Measurements from ENCODE around the gene NOVA2.

DNA sequence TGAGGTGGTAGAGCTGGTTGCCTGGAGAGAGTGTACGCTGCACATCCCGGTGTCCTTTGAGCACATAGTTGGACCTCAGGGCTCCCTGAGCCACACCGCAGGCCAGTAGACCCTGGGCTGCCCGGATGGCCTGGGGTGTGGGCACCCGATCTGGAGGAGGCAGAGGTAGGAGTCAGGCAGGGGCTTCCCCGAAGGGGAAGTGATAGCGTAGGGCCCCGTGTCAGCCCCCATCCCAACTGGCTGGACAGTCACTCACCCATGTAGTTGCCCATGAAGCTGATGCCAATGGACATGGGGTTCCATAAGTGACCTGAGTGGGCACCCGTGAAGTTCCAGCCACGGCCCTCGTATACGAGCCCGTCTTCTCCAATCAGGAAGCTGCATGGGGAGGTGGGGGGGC lies 45.6 kb upstream of the NOVA2 start:
- TF ChIP-seq, protein P1, sequence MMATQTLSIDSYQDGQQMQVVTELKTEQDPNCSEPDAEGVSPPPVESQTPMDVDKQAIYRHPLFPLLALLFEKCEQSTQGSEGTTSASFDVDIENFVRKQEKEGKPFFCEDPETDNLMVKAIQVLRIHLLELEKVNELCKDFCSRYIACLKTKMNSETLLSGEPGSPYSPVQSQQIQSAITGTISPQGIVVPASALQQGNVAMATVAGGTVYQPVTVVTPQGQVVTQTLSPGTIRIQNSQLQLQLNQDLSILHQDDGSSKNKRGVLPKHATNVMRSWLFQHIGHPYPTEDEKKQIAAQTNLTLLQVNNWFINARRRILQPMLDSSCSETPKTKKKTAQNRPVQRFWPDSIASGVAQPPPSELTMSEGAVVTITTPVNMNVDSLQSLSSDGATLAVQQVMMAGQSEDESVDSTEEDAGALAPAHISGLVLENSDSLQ (IDR thresholded peaks at IDR 0.05) = no peak
- TF ChIP-seq, protein P2, sequence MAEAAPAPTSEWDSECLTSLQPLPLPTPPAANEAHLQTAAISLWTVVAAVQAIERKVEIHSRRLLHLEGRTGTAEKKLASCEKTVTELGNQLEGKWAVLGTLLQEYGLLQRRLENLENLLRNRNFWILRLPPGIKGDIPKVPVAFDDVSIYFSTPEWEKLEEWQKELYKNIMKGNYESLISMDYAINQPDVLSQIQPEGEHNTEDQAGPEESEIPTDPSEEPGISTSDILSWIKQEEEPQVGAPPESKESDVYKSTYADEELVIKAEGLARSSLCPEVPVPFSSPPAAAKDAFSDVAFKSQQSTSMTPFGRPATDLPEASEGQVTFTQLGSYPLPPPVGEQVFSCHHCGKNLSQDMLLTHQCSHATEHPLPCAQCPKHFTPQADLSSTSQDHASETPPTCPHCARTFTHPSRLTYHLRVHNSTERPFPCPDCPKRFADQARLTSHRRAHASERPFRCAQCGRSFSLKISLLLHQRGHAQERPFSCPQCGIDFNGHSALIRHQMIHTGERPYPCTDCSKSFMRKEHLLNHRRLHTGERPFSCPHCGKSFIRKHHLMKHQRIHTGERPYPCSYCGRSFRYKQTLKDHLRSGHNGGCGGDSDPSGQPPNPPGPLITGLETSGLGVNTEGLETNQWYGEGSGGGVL (CRISPR knock-in tag; IDR thresholded peaks at IDR 0.05) = no peak
- no peak for TF ChIP-seq ZFP36 (IDR thresholded peaks at IDR 0.05; ENCODE audit: low read depth, low read length, partially characterized antibody)
- no peak for TF ChIP-seq CTCF (IDR thresholded peaks at IDR 0.05 in 2 of 3, conservative IDR thresholded peaks at IDR 0.05 in 1 of 3; ENCODE audit: insufficient read depth in 2 of 3, low read depth in 1 of 3, low read length in 3 of 3)
- TF ChIP-seq TAL1 (IDR thresholded peaks at IDR 0.05) = no peak
- no peak for TF ChIP-seq HDGF (IDR thresholded peaks at IDR 0.05)
- no peak for TF ChIP-seq HDAC2 (IDR thresholded peaks at IDR 0.05)
